ENCODE data around the gene DNAJC8. TPM values are rescaled to one million over a fixed set of nuclear protein-coding genes. Genes with fewer than 3 reads are reported as not detected.
A peak's percentile ranks its signal among the peaks of the same experiment; 100 is the strongest.

Gene DNAJC8
- total RNA-seq, 1 experiment from 2014 or later, result 57.6 TPM

DNA sequence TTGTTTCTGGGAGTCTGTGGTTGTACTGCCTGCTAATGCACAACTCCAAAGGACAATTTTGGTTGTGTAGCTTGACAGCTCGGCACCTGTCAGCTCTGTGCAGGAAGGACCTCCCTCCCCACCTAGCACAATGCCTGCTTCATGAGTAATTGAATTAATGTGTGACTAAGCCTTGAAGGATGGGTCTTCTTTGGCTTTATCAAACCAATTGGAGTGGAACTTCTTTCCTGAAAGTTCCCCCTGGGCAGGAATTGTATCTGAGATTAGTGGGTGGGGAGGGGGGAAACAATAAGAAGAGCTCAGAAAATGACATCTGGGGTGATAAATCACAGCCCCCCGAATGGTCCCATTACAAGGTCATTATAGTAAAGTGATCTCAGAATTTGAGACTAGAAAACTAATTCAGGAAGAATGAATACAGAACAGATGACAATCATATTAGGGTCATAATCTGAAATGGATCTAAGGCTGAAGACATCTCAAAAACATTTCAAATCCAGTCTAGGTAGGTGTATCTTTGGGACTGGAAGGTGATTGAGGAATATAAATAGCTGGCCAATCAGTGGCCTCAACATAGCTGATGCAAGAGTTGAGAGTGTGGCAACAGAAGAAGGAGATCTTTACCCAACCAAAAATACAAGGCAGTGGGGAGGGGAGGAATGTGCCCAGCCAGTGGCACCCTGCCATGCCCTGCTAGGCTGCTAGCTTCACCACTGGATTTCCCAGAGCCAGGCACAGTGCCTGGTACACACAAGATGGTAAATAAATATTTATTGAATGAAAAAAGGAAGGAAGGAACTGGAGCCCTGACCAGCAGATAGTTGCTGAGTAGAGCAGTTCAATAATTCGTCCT lies 16.4 kb upstream of the DNAJC8 start:
- Mint-ChIP-seq H3K4me3 (ENCODE audit: low read depth, unreplicated experiment) (peak overlapping the region; percentile 80), H3K27ac (ENCODE audit: unreplicated experiment) (peak overlapping the region; percentile 96), H3K9me3 (ENCODE audit: low read depth, unreplicated experiment) (no peaks in the 10 kb centered on the region), H3K27me3 (ENCODE audit: unreplicated experiment) (no peaks in the 10 kb centered on the region), H3K36me3 (ENCODE audit: insufficient read depth, unreplicated experiment) (peaks cover 22% of the 10 kb centered on the region), H3K4me1 (ENCODE audit: low read depth, unreplicated experiment) (peaks cover 30% of the 10 kb centered on the region)
- CTCF ChIA-PET, result interaction anchor here (0.6 to 3.3 kb wide), 16 partner anchors 9 to 333 kb away, joined by 3 to 59 read pairs (median 8); partner anchors contain the start of genes ATP5IF1, MED18, PHACTR4 and SESN2
- no TSS peak for BruUV-seq (replicated peaks)
- intact Hi-C loops (cut with micrococcal nuclease; ENCODE audit: unreplicated experiment), result loop anchor here (5.0 to 10.0 kb wide), 3 partner anchors 73 to 256 kb away; partner anchors contain the start of gene RCC1
- DNase-seq, result peak; percentile 72
- TF ChIP-seq CTCF (IDR thresholded peaks at IDR 0.05; ENCODE audit: unreplicated experiment), result no peak

DNA sequence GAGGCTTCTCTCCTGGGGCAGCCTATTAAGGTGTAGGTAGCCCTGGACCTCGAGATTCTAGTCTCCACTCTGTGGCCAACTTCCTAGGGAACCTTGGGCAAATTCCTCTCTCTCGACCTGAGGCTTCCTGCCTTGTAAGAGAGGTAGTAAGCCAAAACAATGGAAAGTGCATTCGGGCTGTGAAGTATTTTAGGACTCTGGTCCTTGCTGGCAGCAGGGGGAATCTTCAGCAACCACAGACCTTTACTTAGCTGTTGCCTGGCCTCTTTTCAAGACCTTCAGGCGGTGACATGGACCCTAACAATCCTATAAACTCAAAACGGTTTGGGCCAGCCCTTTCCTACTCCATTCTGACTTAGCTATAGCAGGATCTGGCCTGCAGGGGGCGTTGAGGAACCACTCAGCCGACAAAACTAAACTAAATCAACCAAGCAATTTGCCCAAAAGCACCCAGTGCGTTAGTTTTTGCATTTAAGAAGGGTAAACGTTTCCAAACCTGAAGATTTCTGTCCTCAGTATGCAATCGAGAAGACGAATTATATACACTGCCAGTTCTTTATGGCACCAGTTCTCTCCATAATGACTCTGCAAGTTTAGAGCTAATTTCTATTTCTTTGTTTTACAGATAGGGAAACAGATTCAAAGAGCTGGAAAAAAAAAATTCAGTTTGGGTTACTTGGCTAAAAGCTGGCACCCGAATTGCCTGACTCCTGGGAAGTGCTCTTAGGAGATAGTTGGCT lies 15.6 kb upstream of the DNAJC8 start:
- Mint-ChIP-seq H3K4me3 (ENCODE audit: low read depth, unreplicated experiment) (peak overlapping the region; percentile 80), H3K9me3 (ENCODE audit: low read depth, unreplicated experiment) (no peaks in the 10 kb centered on the region), H3K36me3 (ENCODE audit: insufficient read depth, unreplicated experiment) (peaks cover 28% of the 10 kb centered on the region), H3K27me3 (ENCODE audit: unreplicated experiment) (no peaks in the 10 kb centered on the region), H3K4me1 (ENCODE audit: low read depth, unreplicated experiment) (peaks cover 38% of the 10 kb centered on the region), H3K27ac (ENCODE audit: unreplicated experiment) (peak overlapping the region; percentile 96)
- no TSS peak for BruUV-seq (replicated peaks)
- peak; percentile 86 for TF ChIP-seq CTCF (IDR thresholded peaks at IDR 0.05; ENCODE audit: unreplicated experiment)
- CTCF ChIA-PET, result interaction anchor here (0.6 to 3.3 kb wide), 14 partner anchors 10 to 333 kb away, joined by 3 to 59 read pairs (median 8); partner anchors contain the start of genes ATP5IF1, MED18, PHACTR4 and SESN2
- peak; percentile 73 for DNase-seq
- intact Hi-C loops (cut with micrococcal nuclease; ENCODE audit: unreplicated experiment), result loop anchor here (1.0 to 10.0 kb wide), 4 partner anchors 74 to 256 kb away; partner anchors contain the start of gene RCC1

GRCh38 chr1:28247612-28248272 lies 14.9 kb upstream of the DNAJC8 start:
- Mint-ChIP-seq H3K27me3 (ENCODE audit: unreplicated experiment) (no peaks in the 10 kb centered on the region), H3K9me3 (ENCODE audit: low read depth, unreplicated experiment) (no peaks in the 10 kb centered on the region), H3K36me3 (ENCODE audit: insufficient read depth, unreplicated experiment) (peaks cover 28% of the 10 kb centered on the region), H3K27ac (ENCODE audit: unreplicated experiment) (peak overlapping the region; percentile 96), H3K4me3 (ENCODE audit: low read depth, unreplicated experiment) (peak overlapping the region; percentile 80), H3K4me1 (ENCODE audit: low read depth, unreplicated experiment) (peaks cover 39% of the 10 kb centered on the region)
- CTCF ChIA-PET, result interaction anchor here (0.6 to 3.3 kb wide), 9 partner anchors 10 to 306 kb away, joined by 3 to 59 read pairs (median 8); partner anchors contain the start of genes ATP5IF1, MED18 and PHACTR4
- no TSS peak for BruUV-seq (replicated peaks)
- no peak for DNase-seq
- intact Hi-C loops (cut with micrococcal nuclease; ENCODE audit: unreplicated experiment), result loop anchor here (1.0 to 10.0 kb wide), 4 partner anchors 75 to 257 kb away; partner anchors contain the start of gene RCC1
- no peak for TF ChIP-seq CTCF (IDR thresholded peaks at IDR 0.05; ENCODE audit: unreplicated experiment)

DNA sequence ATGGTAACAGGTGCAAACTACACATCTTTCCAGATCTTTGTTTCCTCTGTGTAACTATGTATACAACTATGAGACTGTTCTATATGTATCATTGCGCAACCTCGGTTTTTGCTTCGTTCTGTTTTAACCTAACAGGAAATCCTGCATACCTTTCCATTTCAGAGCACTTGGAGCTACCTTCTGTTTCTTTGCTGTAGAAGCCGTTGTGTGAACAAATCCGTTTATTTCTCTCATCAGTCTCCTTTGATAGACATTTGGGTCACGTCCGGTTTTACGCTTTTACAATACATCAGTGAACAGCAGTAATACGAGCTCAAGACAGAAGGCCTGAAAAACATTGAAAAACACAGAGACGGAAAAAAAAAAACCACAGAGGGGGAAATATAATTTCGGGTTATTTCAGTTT lies 13.6 kb upstream of the DNAJC8 start:
- no peaks in the 10 kb centered on the region for H3K27me3 Mint-ChIP-seq (ENCODE audit: unreplicated experiment)
- BruUV-seq (replicated peaks), result TSS peak; percentile 89
- intact Hi-C loops (cut with micrococcal nuclease; ENCODE audit: unreplicated experiment), result loop anchor here (5.0 to 10.0 kb wide), 3 partner anchors 76 to 258 kb away; partner anchors contain the start of gene RCC1
- H3K4me1 Mint-ChIP-seq (ENCODE audit: low read depth, unreplicated experiment), result peaks cover 39% of the 10 kb centered on the region
- no peaks in the 10 kb centered on the region for H3K9me3 Mint-ChIP-seq (ENCODE audit: low read depth, unreplicated experiment)
- peaks cover 28% of the 10 kb centered on the region for H3K36me3 Mint-ChIP-seq (ENCODE audit: insufficient read depth, unreplicated experiment)
- CTCF ChIA-PET, result interaction anchor here (0.6 to 3.3 kb wide), 3 partner anchors 123 to 397 kb away, joined by 3 to 59 read pairs (median 4); partner anchors contain the start of gene PHACTR4
- DNase-seq, result peak; percentile 30
- TF ChIP-seq CTCF (IDR thresholded peaks at IDR 0.05; ENCODE audit: unreplicated experiment), result no peak
- peak overlapping the region; percentile 96 for H3K27ac Mint-ChIP-seq (ENCODE audit: unreplicated experiment)
- peak overlapping the region; percentile 80 for H3K4me3 Mint-ChIP-seq (ENCODE audit: low read depth, unreplicated experiment)

Measured in Calu3 (cell line).